ENCODE results near the gene POC1A. TPM values are rescaled to one million over a fixed set of nuclear protein-coding genes. Genes with fewer than 3 reads are reported as not detected.

POC1A gene
- total RNA-seq, 1 donor from 2014 or later, result 16.8 TPM

DNA sequence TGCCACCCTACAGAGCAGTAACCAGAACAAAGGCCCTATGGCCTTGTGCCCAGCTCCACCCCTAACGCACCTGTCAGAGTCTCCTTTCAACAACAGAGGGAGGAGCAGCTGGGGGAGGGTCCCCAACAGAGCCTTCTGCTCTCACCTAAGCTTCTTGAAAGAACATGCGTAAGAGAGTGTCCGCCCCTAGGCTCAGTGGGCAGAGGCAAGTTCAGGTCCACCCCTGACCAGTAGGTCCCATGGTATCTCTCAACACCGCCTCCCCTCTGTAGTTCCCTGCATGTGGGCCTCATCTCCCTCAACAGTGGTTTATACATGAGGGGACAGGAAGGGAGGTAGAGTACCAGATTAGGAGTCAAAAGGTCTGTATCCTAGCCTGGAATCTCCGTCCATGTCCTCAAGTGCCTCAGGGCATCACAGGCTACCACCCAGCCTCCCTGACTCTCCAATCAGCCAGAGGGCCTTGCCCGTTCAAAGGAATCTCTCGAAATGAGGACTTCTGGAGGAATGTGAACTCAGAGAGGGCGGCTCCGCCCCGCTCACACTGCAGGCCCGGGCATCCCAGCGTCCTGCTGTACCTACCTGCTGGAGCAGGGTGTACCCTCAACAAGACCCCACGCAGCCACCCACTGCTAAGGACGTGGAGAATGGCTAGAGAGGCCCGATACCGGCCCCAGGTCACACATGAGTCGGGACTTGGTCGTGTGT is 680 bp downstream of the POC1A start:
- intact Hi-C loops (cut with micrococcal nuclease), result loop anchor here (1.0 to 10.0 kb wide), 17 partner anchors 9 to 1794 kb away; partner anchors contain the start of genes ABHD14A, ALAS1, CISH and DCAF1

DNA sequence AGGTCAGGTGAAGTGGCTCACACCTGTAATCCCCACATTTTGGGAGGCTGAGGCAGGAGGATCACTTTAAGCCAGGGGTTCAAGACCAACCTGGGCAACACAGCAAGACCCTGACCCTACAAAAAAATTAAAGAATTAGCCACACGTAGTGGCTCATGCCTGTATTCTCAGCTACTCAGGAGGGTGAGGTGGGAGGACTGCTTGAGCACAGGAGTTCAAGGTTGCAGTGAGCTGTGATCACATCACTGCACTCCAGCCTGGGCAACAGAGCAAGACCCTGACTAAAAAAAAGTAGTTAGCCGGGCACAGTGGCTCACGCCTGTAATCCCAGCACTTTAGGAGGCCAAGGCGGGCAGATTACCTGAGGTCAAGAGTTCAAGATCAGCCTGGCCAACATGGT is 2.2 kb downstream of the POC1A start:
- intact Hi-C loops (cut with micrococcal nuclease), result loop anchor here (5.0 to 10.0 kb wide), 6 partner anchors 467 to 1537 kb away; partner anchors contain the start of genes CISH, DCAF1, GNL3 and MAPKAPK3

DNA sequence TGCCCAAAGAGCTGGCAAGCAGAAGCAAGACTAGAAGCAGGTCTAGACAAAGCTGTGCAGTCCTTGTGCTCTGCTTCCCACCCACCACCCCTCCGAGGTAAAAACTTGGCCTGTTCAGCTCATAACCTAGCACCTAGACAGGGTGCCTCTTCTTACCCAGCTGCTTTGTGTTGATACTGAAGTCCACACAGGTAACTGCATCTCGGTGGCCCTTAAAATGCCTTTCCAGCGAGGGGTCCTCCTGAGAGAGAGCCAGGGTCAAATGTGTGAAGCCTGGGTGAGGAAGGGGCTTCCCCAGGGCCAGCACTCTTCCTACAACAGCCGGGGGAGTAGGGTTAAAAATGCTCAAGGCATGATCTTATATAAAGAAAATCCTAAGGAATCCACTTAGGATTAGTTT is 3.4 kb downstream of the POC1A start:
- intact Hi-C loops (cut with micrococcal nuclease), result loop anchor here (5.0 to 10.0 kb wide), 6 partner anchors 466 to 1536 kb away; partner anchors contain the start of genes CISH, DCAF1, GNL3 and MAPKAPK3

DNA sequence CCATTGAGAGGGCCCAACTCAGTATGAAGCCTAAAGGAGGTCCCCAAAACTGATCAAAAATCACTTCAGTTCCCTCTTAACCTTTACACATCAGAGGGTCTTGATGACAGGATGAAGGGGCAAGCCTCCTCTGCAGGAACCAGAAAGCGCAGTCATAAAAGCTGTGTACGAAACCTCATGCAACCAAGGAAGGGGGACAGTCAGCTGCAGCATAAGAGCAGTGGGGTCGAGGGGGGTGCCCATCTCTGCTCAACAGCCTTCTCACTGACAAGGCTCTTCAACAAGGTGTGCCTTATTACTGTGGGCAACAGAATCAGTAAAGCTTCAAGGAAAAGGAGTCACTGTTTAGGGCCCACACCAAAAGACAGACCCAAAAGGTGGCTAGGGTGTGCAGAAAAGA is 3.9 kb downstream of the POC1A start:
- intact Hi-C loops (cut with micrococcal nuclease), result loop anchor here (5.0 to 10.0 kb wide), 6 partner anchors 466 to 1536 kb away; partner anchors contain the start of genes CISH, DCAF1, GNL3 and MAPKAPK3

DNA sequence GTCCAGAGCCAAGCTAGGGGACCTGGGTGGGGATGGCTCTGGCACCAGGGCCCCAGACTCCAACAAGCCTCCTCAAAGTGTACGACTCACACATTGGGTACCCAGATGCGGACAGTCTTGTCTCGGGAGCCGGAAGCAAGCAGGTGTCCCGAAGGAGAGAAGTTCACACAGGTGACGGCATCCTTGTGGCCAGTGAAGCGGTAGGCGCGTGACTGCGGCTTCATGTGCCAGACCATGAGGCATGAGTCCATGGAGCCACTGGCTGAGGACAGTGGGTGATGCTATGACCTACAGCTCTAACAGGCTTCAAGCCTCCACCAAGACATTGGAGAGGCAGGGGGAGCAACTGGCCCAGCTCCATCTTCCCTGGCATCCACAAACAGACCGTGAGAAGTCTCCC is 4.5 kb downstream of the POC1A start:
- intact Hi-C loops (cut with micrococcal nuclease), result loop anchor here (5.0 to 10.0 kb wide), 6 partner anchors 465 to 1535 kb away; partner anchors contain the start of genes CISH, DCAF1, GNL3 and MAPKAPK3

DNA sequence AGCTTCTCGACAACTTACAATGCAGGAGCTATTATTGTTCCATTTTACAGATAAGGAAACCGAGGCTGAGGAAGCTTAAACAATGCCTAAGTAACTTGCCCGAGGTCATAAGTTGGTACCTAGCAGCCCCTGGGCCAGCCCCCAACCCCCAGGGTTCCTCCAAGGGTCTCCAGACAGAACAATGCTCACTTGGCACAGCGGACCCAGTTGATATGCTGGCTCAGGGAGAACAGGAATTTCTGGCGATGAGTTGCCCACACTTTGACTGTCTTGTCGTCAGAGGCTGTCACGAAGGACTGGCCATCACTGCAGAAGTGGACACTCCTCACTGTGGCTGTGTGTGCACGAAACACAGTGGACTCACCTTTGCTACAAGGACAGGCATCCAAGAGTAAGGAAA is 5.2 kb downstream of the POC1A start:
- intact Hi-C loops (cut with micrococcal nuclease), result no loop called here

DNA sequence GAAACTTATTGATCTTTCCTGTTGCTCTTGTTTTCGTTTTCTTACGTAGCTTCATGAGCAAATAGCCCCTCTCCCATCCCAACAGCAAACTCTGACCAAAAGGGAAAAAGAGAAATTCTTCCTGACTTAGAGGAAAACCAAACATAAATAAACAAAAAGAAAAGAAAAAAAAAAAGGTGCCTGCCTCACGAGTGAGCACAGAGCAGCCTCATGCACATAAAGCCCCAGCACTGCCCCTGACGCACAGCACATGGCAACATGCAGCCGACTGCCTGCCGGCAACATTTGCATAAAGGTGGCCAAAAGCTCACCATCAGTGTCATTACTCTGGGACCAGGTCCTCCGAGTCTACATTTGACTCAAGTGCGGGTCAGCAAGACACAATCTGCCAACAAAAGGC is 6.4 kb downstream of the POC1A start:
- intact Hi-C loops (cut with micrococcal nuclease), result no loop called here

DNA sequence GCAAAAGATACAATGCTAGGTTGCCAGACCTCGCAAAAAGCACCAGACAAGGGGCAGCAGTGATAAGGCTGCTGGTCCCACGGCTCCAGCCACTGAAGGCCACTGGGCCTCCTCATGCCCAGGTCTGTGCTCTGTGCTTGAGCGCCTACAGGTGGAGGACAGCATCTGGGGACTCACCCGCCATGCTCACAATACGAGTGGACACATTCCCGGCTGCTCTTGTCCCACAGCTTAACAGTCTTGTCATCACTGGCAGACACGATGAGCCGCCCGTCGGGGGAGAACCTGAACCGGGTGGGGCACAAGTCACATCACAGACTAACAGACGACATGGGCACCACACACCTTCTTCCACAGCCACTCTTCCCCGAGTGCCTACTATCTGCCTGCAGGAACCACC is 7.4 kb downstream of the POC1A start:
- intact Hi-C loops (cut with micrococcal nuclease), result no loop called here

DNA sequence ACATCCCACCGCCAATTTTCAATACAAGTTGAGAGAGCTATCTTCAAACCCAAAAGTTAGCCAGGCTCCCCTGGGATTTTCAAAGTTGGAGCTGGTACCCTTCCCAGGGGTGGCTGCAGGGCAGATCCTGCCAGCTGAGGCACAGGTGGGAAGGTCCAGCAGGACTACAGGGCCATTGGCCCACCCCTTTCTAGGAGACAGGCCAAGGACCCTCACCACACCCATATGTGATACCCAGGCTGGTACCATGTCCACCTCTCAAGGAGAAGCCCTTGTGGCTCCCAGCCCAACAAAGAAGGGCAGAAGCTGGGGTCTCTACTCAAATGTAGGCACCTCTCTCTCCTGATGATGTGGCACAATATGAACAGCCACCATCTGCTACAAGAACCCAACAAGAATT is 8.0 kb downstream of the POC1A start:
- intact Hi-C loops (cut with micrococcal nuclease), result no loop called here

DNA sequence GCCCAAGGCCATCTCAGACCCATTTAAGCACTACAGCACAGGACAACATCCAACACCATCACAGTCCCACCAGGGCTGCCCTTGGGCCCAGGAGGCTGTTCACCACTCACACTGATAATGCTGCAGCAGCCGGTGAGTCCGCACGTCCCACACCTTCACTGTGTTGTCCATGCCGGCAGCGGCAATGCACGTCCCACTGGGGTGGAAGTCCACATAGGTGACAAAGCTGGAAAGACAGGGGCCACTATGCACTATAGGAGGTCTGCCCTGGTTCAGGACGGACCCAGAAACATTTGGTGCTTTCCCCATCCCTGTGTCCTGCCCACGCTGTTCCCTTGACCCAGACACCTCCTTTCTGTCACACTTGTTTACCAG is 8.5 kb downstream of the POC1A start:
- intact Hi-C loops (cut with micrococcal nuclease), result no loop called here

DNA sequence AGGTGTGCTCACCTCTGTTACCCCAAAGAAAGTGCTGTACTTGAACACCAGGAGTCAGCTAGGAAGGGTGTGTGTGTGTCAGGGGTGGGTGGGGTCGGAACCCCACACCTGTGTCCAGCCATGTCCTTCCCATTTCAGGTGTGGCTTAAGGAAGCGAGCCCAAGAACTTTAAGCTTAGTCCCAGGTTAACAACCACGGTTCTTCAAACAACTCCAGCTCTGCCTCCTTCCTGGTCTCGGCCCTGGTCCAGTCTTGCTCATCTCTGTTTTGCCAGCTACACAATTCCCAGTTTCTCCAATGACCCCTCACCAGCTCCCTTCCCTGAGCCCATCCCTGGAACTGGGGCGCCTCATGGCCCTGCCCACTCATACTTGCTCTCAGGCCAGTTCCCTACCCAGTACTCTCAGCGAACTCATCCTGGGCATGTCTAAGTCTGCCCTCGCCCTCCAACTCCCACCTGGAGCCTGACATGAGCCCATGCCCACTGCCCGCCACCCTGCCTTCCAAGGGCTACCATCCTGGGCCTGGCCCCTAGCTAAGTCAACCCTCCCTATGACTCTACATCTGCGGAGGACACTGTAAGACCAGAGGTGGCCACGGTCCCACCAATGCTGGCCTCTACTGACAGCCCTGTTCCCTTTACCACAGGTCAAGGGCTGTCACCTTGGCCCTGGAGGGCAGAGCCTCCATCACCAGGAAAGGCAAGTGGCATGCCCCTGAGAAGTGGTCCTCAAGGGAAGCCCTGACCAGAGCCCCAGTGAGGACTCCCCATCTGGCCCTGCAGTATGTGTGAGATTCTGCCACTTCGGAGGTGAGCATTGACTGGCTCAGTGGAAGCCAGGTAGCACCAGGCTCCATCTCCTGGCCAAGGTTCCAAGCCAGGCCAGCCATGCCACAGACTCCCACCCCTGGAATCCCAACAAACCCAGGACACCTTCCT is 9.2 kb downstream of the POC1A start:
- intact Hi-C loops (cut with micrococcal nuclease), result loop anchor here (1.0 to 5.0 kb wide), 9 partner anchors 9 to 203 kb away; partner anchors contain the start of genes ABHD14B, PARP3 and POC1A

DNA sequence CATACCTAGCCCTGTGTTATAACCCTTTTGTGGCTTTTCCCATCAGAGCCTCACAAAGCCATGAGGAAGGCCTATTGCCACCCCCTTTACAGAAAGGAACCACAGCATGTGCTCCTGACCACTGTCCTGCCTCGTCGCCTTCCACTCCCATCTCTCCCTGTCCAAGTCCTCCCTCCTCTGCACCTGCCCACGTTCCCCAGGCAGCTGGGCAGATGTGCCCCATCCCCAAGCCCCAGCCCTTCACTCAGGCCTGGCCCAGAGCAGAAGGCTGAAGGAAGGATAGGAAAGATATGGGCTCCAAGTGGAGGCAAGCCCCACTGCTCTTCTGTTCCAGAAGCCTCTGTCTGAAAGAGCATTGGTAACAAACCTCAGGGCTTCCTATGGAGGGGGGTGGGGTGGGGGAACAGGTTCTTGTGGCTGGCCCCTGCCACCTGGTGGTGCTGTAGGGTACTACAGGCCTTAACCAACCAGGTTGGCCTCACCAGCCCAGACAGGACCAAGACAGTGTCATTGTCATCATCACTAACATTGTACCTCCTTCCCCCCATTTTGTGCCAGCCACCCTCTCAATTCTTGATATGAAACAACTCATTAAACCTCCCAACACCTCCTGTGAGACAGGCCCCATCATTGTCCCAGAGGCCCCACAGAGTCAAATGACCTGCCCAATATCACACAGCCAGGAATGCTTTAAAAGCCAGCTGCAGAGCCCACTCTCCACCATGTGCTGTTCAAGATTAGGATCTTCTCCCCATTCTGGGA is 10.0 kb downstream of the POC1A start:
- intact Hi-C loops (cut with micrococcal nuclease), result loop anchor here (1.0 to 5.0 kb wide), 9 partner anchors 10 to 202 kb away; partner anchors contain the start of genes ABHD14B, PARP3 and POC1A

DNA sequence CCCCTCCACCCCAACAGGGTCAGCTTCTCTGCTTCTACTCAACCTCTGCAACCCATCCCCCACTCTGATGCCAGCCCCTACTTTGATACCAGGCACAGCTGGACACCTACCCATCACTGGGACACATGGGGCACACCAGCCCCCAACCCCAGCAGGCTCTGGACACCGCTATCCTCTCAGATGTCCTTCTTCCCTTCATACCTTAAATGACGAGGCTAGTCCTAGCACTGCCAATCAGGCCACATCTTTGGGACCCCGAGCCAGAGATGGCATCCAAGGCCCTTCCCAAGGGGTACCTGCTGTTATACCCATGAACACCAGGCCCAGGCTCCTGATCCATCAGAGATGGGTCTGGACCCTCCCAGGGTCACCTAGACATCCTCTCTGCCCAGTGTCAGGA is 10.6 kb downstream of the POC1A start:
- intact Hi-C loops (cut with micrococcal nuclease), result loop anchor here (1.0 to 5.0 kb wide), 9 partner anchors 11 to 201 kb away; partner anchors contain the start of genes ABHD14B, PARP3 and POC1A

DNA sequence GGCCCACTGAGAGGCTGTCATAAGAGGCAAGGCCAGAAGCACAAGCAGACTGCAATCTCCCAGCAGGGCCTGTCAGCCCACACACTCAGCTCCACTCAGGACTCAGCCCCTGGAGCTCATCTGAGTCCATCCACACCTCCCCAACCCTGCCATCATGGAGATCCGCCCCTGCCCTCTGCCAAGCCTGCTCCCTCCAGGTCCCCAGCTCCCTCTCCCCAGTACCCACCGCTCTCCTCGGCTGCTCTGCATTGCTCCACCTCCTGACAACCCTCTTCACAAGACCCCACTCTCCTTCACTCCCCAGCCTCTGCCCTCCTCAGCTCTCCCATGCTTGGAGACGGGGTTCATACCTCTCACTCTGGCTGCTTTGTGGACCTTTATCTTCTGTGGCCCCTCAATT is 11.1 kb downstream of the POC1A start:
- intact Hi-C loops (cut with micrococcal nuclease), result loop anchor here (5.0 kb wide), 1 partner anchor 56 kb away; no protein-coding TSS in a partner anchor

DNA sequence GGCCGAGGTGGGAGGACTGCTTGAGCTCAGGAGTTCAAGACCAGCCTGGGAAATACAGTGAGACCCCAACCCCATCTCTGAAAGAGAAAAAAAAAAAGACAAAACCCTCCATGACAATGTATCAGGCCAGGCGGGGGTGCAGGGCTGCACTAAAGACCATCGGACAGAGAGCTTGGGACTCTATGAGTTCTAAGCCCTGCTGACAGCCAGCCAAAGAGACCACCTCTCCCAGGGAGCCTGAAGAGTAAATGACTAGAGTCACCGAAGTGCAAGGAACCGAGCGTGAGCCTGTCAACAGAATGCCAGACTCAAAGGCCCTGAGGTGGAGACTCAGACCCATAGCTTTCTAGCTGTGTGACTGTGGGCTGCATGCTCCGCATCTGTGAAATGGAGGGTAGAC is 12.5 kb downstream of the POC1A start:
- intact Hi-C loops (cut with micrococcal nuclease), result loop anchor here (5.0 kb wide), 1 partner anchor 54 kb away; no protein-coding TSS in a partner anchor

DNA sequence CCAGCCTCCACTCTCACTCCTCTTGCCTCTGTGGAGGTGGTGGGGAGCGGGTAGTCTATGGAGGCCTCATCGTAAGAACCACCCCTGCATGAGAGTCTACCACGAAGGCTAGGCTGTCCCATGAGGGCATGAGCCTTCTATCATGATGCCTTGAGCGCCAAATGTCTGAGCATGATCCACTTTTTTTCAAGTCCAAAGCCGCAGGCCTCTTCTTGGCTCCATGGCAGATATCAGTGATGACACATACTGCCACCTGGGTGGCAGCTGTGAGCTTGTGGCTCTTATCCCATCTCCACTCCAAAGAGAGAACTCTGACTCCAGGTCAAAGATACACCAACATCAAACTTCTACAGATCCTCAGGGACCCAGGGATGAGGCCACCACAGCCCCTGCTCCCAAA is 13.5 kb downstream of the POC1A start:
- intact Hi-C loops (cut with micrococcal nuclease), result loop anchor here (5.0 kb wide), 1 partner anchor 53 kb away; no protein-coding TSS in a partner anchor

DNA sequence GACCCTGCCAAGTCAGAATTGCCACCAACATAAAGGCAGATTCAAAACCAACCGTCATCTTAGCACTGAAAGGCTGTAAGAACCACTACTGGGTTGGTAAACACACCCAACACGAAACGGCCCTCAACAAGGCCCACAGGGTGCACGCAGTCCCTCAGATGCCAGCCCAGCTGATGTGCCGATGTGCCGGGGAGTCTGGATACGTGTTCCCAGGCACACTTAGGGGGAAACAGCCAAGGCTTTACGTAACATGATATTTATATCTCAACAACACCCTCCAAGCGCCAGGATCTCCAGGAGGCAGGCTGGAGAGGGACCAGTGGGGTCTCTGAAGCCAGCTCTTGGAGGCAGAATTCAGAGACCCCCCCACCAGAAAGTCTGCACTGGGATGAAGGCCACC is 14.2 kb downstream of the POC1A start:
- intact Hi-C loops (cut with micrococcal nuclease), result loop anchor here (5.0 kb wide), 1 partner anchor 53 kb away; no protein-coding TSS in a partner anchor

DNA sequence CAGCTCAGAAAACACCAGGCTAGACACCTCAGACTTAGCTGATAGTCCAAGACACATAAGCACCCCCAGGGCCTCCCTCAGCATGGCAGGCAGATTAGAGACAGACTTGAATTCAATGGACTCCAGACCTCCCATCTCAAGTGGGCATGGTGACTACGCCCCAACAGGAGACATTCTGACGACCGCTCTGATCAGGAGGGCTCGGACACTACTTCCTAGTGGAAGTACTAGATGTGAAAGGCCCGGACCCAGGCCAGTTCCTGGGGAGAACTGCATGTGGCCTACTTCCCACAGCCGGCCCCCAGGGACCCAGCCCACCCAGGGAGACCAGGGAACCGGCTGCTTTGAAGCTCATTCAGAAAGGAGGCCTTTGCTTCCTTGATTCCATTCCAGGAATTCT is 16.9 kb downstream of the POC1A start:
- intact Hi-C loops (cut with micrococcal nuclease), result no loop called here

DNA sequence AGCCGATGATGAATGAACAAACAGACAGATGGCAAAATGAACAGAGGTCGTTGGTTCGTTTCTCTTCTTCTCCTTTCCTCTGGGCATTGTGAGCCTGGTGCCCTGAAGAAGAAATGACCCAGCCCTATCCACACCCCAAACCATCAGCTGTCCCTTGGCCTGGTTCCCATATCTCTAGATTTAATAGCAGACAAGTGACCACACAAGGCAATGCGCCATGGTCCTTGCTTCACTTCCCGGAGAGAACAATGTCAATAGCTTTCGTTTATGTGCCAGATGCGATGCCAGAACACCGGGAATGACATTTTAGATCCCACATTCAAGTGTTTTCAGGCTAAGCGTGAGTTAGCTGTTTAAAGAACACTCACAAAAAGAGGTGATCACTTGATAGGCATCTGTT is 17.7 kb downstream of the POC1A start:
- intact Hi-C loops (cut with micrococcal nuclease), result no loop called here

DNA sequence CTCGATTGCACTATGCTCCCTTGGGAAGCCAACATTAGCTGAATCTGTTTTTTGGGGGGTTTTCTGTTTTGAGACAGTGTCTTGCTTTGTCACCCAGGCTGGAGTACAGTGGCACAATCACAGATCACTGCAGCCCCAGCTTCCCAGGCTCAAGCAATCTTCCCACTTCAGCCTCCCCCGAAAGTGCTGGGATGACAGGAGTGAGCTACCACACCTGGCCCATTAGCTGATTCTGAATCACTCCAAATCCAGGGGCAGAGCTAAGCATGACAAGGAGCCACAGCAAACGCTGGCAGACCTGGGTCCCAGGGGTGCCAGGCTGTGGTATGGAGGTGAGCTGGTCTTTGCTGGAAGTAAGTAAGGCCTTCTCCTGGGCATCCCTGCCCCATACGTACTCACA is 18.9 kb downstream of the POC1A start:
- intact Hi-C loops (cut with micrococcal nuclease), result no loop called here

DNA sequence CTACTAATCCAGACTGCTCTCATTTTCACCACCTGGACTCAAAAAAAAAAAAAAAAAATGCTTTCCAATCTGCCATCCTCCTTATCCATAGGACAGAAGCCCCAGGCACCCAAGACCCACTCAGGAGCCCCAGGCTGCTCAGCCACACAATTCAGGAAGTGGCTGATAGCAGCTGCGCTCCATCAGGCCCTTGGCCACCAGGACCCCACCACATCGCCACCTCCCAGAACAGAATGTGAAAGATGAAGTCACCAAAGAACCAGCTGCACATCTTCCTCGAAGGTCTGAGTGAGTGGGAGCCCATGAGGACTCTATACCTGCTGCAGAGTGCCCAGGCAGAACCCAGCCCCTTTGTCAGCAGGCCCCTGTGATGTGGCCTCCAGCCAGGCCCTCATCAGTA is 19.5 kb downstream of the POC1A start:
- intact Hi-C loops (cut with micrococcal nuclease), result no loop called here
